Measurements from ENCODE around the gene IFNAR1.

Gene IFNAR1

DNA sequence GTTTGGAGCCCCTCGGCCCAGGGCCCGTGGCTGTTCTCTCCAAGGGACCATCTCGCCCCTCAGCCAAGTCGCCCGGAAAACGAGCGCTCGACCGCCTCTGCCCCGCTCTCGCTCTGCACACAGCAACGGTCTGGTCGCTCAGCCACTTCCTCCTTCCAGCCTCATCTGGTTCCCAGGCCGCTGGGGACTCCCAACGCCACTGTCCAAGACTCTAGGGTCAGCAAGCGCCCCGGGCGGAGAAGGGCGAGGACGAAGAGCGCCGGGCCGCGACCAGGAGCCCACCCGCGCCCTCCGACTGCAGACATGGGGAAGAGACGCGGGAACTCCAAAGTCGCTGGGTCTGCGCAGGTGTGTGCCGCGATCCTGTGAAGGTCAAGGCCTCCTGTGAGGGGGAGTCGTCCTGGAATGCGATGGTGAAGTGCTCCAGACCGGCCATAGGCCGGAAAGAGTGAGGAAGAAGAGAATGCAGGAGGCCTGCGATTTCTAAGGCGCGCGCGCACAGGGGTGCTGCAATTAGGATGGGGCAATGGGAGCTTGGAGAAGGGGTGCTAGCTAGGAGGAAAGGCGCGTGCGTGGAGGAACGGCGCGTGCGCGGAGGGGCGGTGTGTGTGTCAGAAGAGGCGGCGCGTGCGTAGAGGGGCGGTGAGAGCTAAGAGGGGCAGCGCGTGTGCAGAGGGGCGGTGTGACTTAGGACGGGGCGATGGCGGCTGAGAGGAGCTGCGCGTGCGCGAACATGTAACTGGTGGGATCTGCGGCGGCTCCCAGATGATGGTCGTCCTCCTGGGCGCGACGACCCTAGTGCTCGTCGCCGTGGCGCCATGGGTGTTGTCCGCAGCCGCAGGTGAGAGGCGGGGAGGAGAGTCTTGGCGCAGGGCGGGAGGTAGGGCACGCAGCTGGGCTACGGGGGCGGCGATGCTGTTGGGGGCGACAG is at the start of gene IFNAR1:
Gene IFNAR1 (plus strand): TSS at position 680 of the 931 bp plus-strand sequence. CDS start 86 bp downstream, at position 766.
- DNase-seq, result peak; percentile 97

DNA sequence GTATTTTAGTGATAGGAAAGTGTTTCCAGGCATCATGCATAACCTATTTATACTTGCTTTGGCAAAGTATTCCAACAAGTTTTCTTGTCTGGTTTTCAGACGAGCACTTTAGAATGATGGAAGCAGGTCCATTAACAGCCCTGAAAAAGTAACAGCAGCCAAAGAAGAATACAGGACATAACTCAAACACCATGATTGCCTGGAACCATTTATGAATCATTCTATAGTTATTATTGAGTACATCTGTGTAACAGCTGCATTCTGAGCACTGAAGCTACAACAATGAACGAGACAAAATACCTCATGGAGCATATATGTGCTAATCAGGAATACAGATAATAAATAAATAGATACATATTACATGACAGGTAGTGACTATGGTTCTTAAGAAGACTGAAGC is 46.0 kb upstream of the IFNAR1 start:
- no peak for DNase-seq

DNA sequence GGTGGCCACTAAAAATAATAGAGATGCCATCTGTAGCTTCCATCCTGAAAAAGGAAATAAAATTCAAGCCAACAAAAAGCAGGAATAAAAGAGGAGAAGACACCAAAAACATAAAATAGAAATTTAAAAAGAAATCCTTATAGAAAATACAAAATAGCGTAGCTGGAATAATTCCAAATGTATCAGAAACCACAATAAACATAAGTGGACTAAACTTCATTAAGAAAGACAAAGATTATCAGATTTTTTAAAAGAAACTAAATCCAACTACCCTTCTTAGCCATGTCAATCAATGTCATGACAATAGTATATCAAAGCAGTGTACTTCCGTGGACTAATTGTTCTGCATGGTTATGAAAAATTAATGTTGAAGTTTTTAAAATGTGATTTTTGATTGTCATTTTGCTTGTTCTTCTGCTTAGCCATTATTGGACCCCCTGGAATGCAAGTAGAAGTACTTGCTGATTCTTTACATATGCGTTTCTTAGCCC is 45.4 kb upstream of the IFNAR1 start:
- DNase-seq, result no peak

DNA sequence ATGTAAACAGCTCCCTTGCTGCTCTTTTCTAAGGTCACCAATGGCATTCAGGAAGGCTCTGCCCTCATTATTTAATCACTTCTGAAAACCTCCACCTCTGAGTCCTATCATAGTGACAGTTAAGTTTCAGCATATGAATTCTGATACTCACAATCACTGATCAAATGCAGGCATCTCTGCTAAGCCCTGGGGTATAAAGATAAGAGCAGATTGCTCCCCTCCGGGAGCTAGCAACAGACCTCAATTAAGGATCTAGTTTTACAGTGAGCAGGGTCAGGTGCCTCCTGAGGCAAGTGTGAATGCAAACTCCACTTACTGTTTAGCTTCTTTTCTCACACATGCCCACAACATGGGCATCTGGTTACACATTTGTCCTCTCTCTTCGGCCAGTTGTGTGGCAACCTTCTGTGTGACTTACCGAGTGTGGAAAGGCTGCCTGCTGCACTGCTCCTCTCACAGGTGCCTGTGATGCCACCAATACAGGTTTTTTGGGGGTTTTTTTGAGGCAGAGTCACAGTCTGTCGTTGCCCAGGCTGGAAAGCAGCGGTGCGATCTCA is 43.6 kb upstream of the IFNAR1 start:
- DNase-seq, result no peak

DNA sequence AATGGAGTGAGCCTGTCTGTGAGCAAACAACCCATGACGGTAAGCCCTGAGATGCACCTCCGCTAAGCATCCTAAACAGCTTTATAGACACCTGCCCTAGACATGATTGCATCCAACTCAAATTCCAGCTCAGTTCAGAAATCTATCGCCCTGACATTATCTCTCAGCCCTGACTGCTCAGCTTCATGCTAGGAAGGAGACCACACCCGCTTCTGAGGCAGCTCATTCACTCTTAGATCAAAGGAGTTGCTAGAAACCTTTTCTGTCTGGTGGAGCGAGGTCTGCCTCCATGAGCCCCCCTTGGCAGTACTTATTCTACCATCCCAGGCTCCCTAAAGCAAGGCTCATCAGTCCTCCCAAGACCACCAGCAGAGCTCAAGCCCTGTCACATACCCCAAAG is 41.6 kb upstream of the IFNAR1 start:
- DNase-seq, result no peak

DNA sequence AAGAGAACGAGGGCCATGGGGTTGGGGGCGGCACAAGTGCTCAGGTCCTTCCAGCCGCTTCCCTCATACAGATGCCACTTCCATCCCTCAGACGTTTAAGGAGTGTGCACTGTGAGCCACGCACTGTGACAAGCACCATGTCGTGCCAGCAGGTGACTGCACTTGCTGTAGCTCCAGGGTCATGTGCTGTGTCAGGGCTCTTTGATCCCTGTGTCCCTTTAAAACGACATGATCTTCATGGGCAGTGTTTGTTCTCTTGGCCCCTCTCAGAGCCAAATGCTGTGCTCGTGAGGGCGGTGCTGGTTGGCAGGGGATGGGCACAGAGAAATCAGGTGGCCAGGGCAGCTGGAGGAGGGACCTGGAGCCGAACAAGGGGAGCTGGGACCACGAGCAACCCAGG is 38.7 kb upstream of the IFNAR1 start:
- DNase-seq, result no peak

DNA sequence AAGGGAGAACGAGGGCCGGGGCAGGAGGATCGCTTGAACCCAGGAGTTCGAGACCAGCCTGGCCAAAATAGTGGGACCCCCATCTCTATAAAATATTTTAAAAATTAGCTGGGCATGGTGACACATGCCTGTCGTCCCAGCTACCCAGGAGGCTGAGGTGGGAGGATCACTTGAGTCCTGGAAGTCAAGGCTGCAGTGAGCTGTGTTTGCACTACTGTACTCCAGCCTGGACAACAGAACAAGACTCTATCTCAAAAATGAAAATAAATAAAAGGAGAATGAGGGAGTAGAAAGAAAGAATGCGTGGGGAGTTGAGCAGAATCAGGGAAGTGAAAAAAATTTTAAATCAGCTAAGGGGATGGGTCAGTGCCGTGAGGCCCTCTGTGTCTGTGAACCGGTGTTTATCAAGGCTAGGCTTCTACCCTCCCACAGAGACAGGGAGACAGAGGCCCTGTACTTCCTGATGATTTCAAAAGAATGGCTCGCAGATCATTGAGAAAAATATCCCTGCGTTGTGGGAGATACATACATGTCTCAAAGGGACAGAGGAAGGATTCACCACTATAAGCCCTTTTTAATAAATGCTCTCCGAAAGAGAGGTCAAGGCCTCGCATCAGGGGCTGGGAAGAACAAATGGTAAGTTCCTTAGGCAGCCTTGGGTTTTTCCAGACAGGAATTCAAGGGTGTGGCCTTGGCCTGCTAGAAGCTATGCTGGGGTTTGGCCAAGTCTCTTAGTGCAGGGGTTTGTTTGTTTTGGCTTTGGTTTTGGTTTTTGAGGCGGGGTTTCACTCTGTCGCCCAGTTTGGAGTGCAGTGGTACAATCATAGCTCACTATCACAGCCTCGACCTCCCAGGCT is 37.9 kb upstream of the IFNAR1 start:
- DNase-seq, result no peak

DNA sequence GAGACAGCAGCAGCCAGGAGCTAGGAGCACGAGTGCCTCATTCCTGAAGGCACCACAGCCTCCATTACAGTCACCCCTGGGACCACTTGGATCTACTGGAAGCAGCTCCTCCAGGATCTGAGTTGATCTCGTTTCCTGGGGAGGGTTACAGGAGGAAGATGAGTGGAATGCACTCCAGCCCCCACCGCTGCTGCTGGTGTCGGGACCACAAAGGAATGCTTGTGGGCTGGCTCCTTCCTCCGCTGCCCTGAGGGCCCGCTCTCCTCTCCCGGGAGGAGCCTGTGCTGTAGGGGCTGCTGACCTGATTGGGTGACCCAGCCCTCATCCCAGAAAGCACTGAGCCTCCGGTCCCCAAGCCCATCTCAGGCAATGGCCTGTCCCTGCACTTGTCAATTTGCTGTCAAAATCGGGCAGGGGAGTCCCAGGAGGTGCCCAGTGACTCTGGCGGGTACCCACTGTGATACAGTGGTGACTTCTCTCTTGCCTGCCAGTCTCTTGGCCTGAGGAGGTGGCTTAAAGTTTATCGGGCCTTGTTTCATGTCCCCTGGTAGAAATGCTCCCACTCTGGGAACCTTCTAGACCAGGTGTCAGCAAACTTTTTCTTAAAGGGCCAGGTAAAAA is 35.5 kb upstream of the IFNAR1 start:
- no peak for DNase-seq

DNA sequence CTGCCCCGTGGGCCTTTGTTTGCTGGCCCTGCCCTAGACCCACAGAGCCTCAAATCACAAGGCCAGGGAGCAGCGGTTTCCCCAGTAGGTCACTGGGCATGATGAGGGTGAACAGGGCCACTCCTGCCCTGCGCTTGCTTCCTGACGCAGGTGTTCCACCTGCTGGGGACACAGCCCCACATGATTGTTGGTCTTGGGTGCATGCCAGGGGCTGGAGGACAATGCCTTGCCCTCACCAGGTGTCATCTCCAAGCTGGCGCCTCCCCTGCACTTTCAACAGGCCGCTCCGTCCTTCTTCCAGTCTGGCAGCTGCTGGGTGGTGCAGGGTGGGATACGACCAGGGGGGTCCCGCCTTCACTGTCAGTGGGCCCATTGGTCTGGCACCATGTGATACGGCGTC is 34.3 kb upstream of the IFNAR1 start:
- no peak for DNase-seq

DNA sequence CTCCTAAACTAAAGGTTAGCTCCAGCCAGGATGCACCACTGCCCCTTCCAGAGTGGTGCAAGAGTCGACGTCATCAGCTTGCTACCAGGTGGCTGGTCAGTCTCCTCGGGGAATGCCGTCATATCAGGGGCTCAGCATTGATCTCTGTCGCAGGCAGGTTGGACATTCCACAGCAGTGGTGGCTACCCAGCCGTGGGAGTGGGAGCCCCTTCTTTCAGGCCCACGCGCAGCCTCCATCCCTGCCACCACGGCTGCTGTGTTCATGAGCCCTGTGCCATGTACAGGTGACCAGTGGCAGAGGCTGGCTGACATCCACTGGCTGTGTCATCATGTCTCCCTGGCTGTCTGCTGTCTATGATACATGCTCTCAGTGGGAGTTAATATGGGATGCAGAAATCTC is 33.1 kb upstream of the IFNAR1 start:
- DNase-seq, result no peak

DNA sequence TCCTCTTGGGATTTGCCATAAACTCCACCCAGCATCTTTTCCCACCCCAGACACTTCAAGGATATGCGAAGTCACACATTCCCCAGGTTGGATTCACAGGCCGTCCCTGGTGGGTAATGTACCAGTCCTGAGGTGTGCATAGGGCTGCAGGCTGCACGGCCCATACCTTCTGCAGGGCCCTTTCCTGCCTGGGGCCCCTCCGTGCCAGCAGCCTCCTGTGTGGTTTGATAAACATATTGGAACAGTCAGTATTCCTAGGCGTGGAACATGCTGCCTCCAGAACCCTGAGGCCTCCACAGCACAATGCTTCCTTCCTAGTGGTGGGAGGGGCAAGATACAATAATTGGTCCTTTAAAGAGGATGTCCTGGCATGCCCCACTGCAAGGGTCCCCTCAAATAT is 32.0 kb upstream of the IFNAR1 start:
- DNase-seq, result no peak

DNA sequence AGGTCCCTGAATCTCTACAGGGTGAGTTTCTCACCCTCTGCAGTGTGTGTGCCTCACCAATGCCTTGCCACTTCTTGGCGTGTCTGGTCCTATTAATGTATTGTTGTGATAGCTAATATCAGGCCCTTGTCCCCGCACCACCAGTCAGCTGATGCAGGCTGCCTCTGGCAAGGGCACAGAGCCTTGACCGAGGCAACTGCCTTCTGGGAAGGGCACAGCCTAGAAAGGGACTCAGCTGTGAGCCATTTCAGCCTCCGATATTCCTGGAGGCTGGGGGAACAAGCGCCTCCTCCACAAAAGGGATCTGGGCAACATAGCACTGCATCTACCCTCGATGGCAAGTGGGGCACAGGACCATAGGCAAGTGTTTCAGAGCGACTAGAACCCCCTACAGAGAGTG is 31.6 kb upstream of the IFNAR1 start:
- no peak for DNase-seq

DNA sequence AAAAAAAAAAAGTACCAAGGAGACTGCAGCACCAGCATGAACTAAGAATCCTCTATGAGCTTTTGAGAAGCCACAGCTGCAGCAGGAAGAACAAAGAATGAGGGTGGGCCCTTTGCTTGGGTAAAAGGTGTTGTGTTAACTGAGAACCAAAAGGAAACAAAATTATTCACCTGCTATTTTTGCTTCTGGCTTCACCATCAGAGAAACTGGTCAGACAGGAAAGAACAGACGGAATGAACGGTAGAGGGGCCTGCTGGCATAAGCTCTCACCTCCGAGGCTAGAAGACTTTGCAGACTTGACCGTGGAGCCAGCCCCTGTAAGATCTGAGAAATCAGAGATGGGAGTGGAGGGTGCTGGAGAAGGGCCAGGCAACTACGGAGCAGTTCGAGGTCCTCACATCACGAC is 31.0 kb upstream of the IFNAR1 start:
- DNase-seq, result no peak

DNA sequence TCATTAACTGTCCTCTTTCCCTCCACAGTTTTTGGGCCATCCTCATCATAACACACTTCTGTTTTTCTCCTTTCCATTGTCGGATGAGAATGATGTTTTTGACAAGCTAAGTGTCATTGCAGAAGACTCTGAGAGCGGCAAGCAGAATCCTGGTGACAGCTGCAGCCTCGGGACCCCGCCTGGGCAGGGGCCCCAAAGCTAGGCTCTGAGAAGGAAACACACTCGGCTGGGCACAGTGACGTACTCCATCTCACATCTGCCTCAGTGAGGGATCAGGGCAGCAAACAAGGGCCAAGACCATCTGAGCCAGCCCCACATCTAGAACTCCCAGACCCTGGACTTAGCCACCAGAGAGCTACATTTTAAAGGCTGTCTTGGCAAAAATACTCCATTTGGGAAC is 28.6 kb upstream of the IFNAR1 start:
- no peak for DNase-seq

DNA sequence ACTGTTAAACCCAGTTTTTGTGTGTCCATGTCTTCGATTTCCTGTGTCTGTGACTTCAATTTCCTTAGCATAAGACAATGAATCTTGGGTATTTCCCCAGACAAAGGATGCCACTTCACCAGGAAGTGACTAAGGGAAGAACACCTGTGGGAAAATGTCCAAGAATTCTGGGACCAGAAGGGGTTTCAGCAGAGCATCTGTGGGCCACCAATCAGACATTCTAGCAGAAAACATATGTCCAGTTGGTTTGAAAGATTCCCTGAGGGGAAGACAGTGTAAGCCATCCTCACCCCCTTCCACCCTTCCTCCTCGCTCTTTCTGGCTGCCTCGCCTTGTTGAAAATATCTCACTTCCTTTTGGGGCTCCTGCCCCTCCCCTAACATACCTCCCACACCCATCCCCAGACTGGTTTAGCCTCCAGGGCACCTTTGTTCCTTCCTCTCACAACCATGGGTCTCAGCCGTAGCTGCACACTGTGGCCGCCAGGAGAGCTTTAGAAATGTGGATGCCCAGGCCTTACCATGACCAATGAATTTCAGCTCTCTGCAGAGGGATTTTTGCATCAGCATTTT is 25.5 kb upstream of the IFNAR1 start:
- no peak for DNase-seq

DNA sequence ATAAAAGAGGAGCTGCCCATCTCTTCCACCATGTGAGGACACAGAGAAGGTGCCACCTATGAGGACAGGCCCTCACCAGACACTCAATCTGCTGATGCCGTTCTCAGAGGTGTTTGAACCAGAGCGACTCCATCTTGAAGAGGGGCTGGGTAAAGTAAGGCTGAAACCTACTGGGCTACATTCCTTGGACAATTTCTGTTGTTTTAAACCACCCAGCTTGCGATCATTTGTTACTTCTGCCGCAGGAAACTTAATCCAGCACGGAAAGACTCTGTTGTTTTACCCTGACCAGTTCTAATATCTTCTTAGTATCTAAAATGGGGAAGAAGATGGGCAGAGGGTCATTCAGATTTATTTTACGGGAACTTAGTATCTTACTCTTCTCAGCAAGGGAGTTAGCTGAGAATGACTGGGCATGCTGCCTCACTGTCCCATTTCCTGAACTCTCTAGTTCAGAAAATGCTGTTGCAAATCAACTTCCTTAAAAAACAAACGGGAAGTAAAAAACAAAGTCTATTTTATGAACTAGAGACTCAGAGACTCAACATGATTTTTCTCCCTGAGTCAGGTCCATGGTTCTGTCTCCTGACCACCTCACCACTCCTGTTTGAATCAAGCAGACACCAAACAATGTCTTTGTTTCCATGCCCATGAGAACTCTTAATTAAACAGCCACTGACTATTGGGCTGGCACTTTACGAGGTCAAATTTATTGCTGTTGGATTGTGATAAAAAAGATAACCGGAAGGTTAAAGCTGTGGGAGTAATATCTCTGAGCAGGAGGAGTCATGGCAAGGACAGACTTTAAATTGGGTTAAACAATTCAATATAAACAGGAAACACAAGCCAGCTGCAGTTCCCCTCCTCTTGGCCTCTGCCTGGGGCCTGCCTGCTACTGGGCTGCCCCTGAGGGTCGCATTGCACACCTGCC is 23.8 kb upstream of the IFNAR1 start:
- peak; percentile 80 for DNase-seq

DNA sequence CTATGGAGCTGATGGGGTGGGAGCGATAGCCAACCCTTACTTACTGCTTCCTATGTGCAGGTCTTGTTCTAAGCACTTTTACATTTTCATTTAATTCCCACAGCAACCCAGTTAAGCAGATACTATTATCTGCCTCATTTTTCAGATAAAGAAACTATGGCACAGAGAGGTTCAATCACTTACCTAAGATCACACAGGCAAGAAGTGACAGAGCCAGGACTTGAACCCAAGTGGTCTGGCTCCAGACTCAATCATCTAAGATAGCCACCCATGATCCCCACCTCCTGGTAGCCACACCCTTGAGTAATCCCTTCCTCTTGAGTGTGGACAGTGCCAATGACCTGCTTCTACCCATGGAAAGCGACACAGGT is 23.2 kb upstream of the IFNAR1 start:
- no peak for DNase-seq

DNA sequence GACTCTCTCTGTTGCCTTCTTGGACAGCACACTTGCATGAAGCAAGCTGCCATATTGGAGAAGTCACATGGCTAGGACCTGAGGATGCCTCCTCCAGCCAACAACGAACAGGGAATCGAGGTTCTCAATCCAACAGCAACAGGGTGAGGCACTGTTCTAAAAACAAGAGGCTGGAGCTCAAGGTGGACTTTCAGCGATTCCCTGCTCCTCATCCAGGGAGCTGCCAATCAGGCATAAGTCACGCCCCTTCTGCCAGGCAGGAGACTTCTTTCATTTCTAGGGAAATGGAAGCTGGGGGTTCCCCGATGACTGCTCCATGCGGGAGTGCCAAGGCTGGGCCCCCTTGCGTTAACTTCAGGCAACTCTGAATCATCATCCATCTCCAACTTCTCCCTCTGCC is 22.7 kb upstream of the IFNAR1 start:
- DNase-seq, result no peak

DNA sequence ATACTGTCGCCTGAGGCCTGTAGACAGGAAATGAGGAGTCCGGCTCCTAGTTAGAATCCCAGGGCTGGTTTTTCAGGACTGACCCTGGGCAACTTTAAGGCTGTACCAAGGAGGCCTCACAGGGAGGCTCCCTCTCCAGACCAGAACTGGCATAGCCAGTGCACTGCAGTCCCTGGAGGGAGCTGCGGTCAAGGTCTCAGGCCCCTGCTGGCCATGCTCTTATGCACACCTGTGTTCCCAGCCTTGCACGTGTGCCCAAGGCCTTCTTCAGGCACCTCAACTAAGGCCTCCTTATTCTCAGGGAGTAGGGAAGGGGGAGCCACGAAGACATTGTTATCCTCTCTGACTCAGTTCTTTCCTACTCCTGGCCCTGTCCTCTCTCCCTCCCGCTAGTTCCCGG is 22.0 kb upstream of the IFNAR1 start:
- DNase-seq, result no peak

DNA sequence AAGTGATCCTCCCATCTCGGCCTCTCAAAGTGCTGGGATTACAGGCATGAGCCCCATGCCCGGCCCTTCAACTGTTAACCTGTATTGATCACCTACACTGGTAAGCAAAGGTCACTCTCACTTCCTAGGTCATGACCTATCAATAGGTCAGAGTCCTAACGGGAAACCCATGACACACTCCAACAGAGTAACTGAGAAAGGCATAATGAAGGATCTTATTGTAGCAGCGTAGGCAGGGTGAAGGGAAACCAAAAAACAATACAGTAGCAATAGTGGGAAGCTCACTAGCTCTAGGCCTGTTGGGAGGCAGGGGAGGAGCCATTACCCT is 19.5 kb upstream of the IFNAR1 start:
- no peak for DNase-seq

DNA sequence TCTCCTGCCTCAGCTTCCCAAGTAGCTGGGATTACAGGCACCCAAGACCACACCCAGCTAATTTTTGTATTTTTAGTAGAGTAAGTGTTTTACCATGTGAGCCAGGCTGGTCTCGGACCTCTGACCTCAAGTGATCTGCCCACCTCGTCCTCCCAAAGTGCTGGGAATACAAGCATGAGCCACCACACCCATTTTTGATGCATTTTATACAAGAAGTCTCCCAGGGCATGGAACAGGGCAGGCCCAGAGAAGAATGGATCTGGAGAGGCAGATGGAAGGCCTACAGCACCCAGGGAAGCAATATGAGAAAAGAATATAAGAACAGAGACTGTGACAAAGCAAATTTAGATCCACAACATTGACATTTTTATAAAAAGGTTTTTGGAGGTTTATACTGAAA is 18.8 kb upstream of the IFNAR1 start:
- no peak for DNase-seq

Measured in SIG-M5 (cell line).